BJ (cell line): ENCODE data around the gene IL21R. TPM values are rescaled to one million over a fixed set of nuclear protein-coding genes. Genes with fewer than 3 reads are reported as not detected.

Experiments used
- CTCF ChIA-PET: fragments of 350-600 bp; formaldehyde crosslinking; extraction: SDS; loops from one replicate; lab custom pipeline; 2021; ENCODE audit warnings: antibody characterized with exemption, inconsistent platforms; lab: Yijun Ruan, JAX
- POLR2A ChIA-PET: fragments of 300-600 bp; sonication (Branson Sonifier 250); formaldehyde crosslinking; extraction: SDS; loops from one replicate; lab custom pipeline; 2021; ENCODE audit warnings: antibody characterized with exemption; lab: Charles Lee
- DNase-seq: peaks from one replicate; pipeline ENCODE4 v3.0.0-alpha.2; 2011; ENCODE audit warnings: low read depth
- H3K27me3 ChIP-seq: 2 replicates; pipeline ENCODE4 v1.6.0; 2011; ENCODE audit warnings: low read length; ENCODE audit not compliant: control insufficient read depth, insufficient read depth
- H3K36me3 ChIP-seq: 2 replicates; pipeline ENCODE4 v1.5.1; 2011; ENCODE audit warnings: low read length; ENCODE audit not compliant: control insufficient read depth, insufficient read depth
- H3K4me3 ChIP-seq: 2 replicates; pipeline ENCODE4 v1.5.1; 2011; ENCODE audit warnings: low read depth, mild to moderate bottlenecking, control low read depth, low read length
- polyA plus RNA-seq: library from polyadenylated mRNA; depleted of rRNA; stranded (reverse); fragments of >200 nt; gene quantifications from 2 replicates; pipeline ENCODE4 v1.2.3, GENCODE V29; 2011
- TF ChIP-seq, protein P1 (sequence below): IDR thresholded peaks from 2 replicates; pipeline ENCODE4 v1.5.1; 2011; ENCODE audit warnings: low read depth, mild to moderate bottlenecking, control low read depth, inconsistent platforms, low read length, moderate library complexity; ENCODE audit not compliant: insufficient read depth

The IL21R gene
- polyA plus RNA-seq, 1 experiment, result 0.58 TPM

- Histone ChIP-seq H3K4me3 (no peak overlapping the region), H3K36me3 (peaks cover 30% of the 10 kb centered on the region), H3K27me3 (no peaks in the 10 kb centered on the region)
- ChIA-PET POLR2A (no interaction called here), CTCF (no interaction called here)
- TF ChIP-seq, protein P1, sequence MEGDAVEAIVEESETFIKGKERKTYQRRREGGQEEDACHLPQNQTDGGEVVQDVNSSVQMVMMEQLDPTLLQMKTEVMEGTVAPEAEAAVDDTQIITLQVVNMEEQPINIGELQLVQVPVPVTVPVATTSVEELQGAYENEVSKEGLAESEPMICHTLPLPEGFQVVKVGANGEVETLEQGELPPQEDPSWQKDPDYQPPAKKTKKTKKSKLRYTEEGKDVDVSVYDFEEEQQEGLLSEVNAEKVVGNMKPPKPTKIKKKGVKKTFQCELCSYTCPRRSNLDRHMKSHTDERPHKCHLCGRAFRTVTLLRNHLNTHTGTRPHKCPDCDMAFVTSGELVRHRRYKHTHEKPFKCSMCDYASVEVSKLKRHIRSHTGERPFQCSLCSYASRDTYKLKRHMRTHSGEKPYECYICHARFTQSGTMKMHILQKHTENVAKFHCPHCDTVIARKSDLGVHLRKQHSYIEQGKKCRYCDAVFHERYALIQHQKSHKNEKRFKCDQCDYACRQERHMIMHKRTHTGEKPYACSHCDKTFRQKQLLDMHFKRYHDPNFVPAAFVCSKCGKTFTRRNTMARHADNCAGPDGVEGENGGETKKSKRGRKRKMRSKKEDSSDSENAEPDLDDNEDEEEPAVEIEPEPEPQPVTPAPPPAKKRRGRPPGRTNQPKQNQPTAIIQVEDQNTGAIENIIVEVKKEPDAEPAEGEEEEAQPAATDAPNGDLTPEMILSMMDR, result no peak
- no peak for DNase-seq
Measured at GRCh38 chr16:27359615-27360014, 42.4 kb upstream of the IL21R start.

- H3K27me3 ChIP-seq, result no peaks in the 10 kb centered on the region
- H3K4me3 ChIP-seq, result no peak overlapping the region
- CTCF ChIA-PET, result interaction anchor here (1.0 to 1.6 kb wide), 2 partner anchors 127 to 206 kb away, joined by 4 to 7 read pairs; no protein-coding TSS in a partner anchor
- POLR2A ChIA-PET, result no interaction called here
- H3K36me3 ChIP-seq, result peaks cover 28% of the 10 kb centered on the region
- no peak for DNase-seq
- TF ChIP-seq, protein P1, result no peak
Measured at GRCh38 chr16:27361987-27362386, 40.0 kb upstream of the IL21R start.

- no peaks in the 10 kb centered on the region for H3K27me3 ChIP-seq
- CTCF ChIA-PET, result interaction anchor here (0.5 to 0.9 kb wide), 2 partner anchors 71 to 184 kb away, joined by 3 to 4 read pairs; no protein-coding TSS in a partner anchor
- TF ChIP-seq, protein P1, result no peak
- peaks cover 28% of the 10 kb centered on the region for H3K36me3 ChIP-seq
- POLR2A ChIA-PET, result no interaction called here
- DNase-seq, result no peak
- H3K4me3 ChIP-seq, result no peak overlapping the region
Measured at GRCh38 chr16:27362570-27363245, 39.3 kb upstream of the IL21R start.

DNA sequence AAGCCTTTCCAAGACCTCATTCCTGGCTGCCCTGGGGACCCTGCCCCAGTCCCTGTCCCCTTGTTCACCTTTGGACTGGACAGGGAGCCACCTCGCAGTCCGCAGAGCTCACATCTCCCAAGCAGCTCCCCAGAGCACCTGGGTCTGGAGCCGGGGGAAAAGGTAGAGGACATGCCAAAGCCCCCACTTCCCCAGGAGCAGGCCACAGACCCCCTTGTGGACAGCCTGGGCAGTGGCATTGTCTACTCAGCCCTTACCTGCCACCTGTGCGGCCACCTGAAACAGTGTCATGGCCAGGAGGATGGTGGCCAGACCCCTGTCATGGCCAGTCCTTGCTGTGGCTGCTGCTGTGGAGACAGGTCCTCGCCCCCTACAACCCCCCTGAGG is 38.7 kb upstream of the IL21R start:
- Histone ChIP-seq H3K27me3 (no peaks in the 10 kb centered on the region), H3K4me3 (no peak overlapping the region), H3K36me3 (peaks cover 26% of the 10 kb centered on the region)
- TF ChIP-seq, protein P1, result no peak
- CTCF ChIA-PET, result interaction anchor here (0.5 to 1.6 kb wide), 3 partner anchors 71 to 184 kb away, joined by 3 to 6 read pairs (median 4); no protein-coding TSS in a partner anchor
- POLR2A ChIA-PET, result no interaction called here
- DNase-seq, result no peak

- Histone ChIP-seq H3K4me3 (no peak overlapping the region), H3K27me3 (no peaks in the 10 kb centered on the region), H3K36me3 (peaks cover 24% of the 10 kb centered on the region)
- CTCF ChIA-PET, result interaction anchor here (0.9 to 1.6 kb wide), 2 partner anchors 129 to 185 kb away, joined by 3 to 6 read pairs; no protein-coding TSS in a partner anchor
- no peak for DNase-seq
- POLR2A ChIA-PET, result no interaction called here
- TF ChIP-seq, protein P1, result no peak
Measured at GRCh38 chr16:27363797-27364196, 38.2 kb upstream of the IL21R start.
